ENCODE measurements around the gene ST3GAL5.
A peak's percentile ranks its signal among the peaks of the same experiment; 100 is the strongest.
"Not testable (repeated sequence)": the region's sequence is repeated elsewhere in the genome, so short reads cannot be mapped to it uniquely, and the experiment has no call there.

ST3GAL5 gene

DNA sequence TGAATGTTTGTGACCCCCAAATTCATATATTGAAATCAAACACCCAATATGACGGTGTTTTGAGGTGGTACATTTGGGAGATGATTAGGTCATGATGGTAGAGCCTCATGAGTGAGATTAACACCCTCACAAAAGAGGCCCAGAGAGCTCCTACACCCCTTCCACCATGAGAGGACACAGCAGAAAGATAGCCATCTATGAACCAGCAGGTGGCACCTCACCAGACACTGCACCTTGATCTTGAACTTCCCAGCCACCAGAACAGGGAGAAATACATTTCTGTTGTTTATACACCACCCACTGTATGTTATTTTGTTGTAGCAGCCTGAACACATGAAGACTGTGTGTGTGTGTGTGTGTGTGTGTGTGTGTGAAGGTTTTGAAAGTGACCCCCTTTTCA is 58.1 kb downstream of the ST3GAL5 start:
- no peak for DNase-seq

- DNase-seq: not testable (repeated sequence)
These were observed 59.4 kb downstream of the ST3GAL5 start for GRCh38 chr2:85829394-85829793.

DNA sequence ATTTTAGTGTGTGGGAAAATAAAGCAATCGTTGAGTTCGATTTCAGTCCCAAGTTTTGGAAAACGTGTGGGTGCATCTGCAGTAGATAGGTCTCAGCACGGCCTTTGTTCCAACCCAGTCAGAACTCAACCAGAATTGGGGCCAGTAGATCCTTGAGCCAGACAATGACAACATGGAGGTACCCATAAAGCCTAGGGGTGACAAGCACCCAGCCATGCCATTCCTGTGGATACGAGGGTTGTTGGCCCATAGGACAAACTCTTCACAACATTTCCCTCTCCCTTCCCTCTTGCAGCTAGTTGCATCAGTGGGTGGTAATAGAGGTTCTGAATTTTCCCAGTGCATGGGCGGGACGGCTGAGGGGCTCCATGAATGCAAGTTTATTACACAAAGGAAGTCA is 60.1 kb downstream of the ST3GAL5 start:
- DNase-seq: no peak

- DNase-seq: no peak
These were observed 60.8 kb downstream of the ST3GAL5 start for GRCh38 chr2:85827879-85828569.

- peak; percentile 85 for DNase-seq
These were observed 61.6 kb downstream of the ST3GAL5 start for GRCh38 chr2:85826990-85827878.

- DNase-seq: no peak
These were observed 64.8 kb downstream of the ST3GAL5 start for GRCh38 chr2:85823951-85824350.

GRCh38 chr2:85822766-85823165 is 66.0 kb downstream of the ST3GAL5 start:
- no peak for DNase-seq

DNA sequence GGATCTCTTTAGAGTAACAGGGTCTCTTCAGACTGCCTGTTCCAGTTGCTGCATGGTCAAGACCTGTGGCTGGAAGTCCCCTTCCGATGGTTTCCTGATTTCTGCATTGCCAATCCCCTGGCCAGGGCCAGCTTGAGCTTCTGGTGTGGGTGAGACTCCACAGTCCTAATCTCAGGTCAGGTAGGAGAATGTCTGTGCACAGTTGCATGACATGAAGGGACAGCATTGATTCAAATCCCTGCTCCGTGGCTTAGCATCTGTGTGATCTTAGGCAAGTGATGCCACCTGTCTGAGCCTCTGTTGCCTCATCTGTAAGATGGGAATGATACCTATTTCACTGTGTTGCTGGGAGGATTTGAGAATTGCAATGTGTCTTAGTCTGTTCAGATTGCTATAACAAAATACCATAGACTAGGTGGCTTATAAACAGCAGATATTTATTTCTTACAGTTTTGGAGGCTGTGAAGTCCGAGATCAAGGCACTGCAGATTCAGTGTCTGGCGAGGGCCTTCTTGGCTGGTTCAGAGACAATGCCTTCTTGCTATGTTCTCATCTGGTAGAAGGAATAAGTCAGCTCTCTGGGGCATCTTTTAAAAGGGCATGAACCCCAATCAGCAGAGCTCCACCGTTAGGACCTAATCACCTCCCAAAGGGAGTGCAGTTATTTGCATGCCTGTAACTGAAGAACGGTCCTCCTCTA is 68.8 kb downstream of the ST3GAL5 start:
- no peak for DNase-seq

DNA sequence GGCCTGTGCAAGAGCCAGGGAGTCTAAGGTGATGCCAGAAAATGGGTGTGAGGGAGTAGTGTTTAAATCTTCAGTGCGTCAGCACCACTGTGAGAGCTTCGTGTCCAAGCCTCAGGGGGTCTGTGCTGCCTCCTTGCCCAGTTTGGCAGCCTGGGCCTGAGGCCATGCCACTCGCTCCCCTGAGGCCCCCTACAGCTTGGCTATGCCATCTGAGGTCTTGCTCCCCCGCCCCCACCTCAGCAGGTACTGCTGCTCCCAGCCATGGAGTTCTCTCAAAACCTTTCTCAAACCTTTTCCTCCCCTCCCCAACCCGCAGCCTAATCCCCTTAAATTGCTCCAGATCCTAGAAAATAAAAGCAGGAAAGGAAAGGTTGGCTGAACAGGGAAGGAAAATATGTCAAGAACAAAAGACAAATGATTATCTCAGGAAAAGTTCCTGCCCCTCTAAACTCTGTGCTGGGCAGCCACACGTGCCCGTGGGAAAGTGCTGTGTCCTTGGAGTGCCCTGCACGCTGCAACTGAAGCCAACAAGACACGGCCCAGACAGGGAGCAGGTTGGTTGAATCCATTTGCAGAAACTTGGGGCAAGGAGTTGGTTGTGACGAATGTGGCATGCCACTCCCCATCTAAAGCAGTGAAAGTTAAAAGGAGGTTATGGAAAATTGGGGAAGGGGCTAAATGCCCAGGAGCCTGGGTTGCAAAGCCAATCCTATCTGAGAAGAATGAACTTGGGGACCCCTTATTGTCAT is 73.8 kb downstream of the ST3GAL5 start:
- DNase-seq: no peak

DNA sequence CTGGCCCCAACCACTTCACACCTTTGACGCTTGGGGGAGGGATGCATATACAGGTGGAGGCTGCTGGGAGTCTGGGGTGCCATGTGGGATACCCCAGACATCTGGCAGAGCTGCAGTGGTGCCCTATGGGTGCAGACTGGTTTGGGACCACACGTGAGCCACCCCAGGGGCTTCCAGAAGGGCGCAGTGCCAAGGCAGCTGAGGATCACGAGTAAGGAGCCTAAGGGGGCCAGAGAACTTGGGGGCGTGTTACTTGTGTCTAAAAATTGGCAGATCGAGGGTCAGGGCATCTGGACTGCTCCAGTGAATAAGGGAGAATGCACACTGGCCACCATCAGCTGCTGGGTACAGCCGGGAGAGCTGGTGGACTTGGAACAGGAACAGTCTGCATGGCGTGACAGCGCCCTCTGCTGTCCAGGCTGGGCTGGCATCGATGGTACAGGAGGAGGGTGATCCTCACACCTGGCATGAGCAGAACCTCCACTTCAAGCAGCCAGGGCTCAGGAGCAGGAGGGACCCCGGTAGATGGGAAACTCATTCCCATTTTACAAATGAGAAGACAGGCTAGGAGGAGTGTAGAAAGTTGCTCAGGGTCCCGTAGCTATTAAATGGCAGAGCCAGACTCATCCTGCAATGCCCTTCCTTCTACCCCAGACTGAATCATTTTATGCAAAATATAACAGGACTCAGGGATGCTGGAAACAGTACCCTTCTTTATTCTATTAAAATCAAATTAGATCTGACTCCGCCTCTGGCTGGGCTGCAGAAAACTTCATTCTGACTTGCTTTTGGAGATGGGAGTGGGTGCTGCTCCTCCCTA is 74.6 kb downstream of the ST3GAL5 start:
- DNase-seq: peak; percentile 78

GRCh38 chr2:85813211-85813981 is 75.4 kb downstream of the ST3GAL5 start:
- no peak for DNase-seq

- DNase-seq: no peak
These were observed 76.6 kb downstream of the ST3GAL5 start for GRCh38 chr2:85812094-85812735.

- no peak for DNase-seq
These were observed 77.4 kb downstream of the ST3GAL5 start for GRCh38 chr2:85811180-85812093.

DNA sequence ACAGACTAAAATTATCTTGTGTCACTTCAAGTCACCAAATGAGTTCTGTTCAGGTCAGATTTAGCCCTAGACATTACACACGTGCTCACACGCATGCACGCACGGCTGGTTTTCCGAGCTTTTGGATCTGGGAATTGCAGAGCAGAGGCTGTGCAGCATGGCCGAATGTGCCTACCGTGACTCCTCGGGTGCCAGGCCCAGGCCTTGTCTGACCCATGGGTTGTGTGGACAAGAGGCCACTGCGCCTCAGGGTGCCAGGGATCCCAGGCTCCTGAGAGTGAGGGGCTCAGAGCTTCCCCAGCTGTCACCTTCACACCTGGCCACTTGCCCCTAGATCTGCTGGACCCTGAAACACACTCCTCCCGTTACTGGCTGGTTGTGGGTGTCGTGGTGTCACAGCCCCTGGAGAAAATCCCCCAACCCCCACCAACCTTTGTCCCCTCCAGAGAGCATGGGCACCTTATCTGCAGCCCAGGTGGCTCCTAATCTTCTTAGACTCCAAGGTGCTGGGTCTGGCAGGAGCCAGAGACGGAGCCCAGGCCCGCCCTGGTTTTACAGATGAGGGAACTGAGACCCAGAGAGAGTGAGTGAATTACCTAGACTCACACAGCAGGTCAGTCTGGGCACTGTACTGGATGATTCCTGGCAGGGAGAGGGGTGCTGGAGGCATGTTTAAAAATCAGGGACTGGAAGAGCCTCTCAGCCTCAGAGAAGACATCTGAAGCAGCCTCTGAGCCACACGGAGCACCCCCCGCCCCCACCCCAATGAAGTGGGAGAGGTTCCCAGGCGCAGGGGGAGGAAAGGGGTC is 78.2 kb downstream of the ST3GAL5 start:
- no peak for DNase-seq

GRCh38 chr2:85807756-85808155 is 81.0 kb downstream of the ST3GAL5 start:
- DNase-seq: no peak

- DNase-seq: no peak
These were observed 82.3 kb downstream of the ST3GAL5 start for GRCh38 chr2:85806358-85807118.

DNA sequence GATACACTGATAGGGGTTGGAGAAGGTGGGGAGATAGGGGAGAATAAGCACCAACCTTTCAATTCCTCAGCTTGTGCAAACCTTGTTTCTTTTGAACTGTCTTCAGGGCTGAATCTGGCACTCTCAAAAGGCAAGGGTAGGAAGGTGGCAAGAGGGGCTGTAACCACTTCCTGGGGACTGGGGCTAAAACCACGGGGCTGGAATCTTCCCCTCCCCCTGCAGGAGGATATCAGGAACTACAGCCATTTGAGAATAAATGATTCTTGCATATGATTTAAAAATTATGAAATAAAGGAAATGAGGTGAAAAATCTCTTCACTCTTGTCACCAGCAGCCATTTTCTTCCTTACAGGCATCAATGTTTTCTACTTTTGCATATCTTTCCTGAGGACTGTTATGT is 84.2 kb downstream of the ST3GAL5 start:
- no peak for DNase-seq

Data from activated CD4-positive, alpha-beta T cell treated with anti-CD3 and anti-CD28 coated beads, Interleukin-2, amount 50 U/mL, for 1 hour (primary cell).